Neural crest cell (in vitro differentiated cells): ENCODE data around the gene SLC1A7. TPM values are rescaled to one million over a fixed set of nuclear protein-coding genes. Genes with fewer than 3 reads are reported as not detected.

ENCODE experiments used
- DNase-seq: peaks from one replicate; pipeline ENCODE4 v3.0.0; 2021; ENCODE audit warnings: low read depth, mixed read lengths, low spot score
- H3K27ac Mint-ChIP-seq: one replicate; pipeline ENCODE4 v1.8.0; 2021; ENCODE audit warnings: mild to moderate bottlenecking, mixed read lengths; ENCODE audit not compliant: unreplicated experiment
- H3K27me3 Mint-ChIP-seq: 2 replicates; pipeline ENCODE4 v1.8.0; 2021; ENCODE audit warnings: low read depth, mild to moderate bottlenecking, mixed read lengths
- H3K36me3 Mint-ChIP-seq: 2 replicates; pipeline ENCODE4 v1.8.0; 2021; ENCODE audit warnings: low read depth, mild to moderate bottlenecking, mixed read lengths
- H3K4me1 Mint-ChIP-seq: 2 replicates; pipeline ENCODE4 v1.8.0; 2021; ENCODE audit warnings: mixed read lengths
- H3K4me3 Mint-ChIP-seq: one replicate; pipeline ENCODE4 v1.8.0; 2021; ENCODE audit warnings: mild to moderate bottlenecking, mixed read lengths
- H3K9me3 Mint-ChIP-seq: 2 replicates; pipeline ENCODE4 v1.8.0; 2021; ENCODE audit warnings: mixed read lengths
- CTCF ChIP-seq: fragments of 200-600 bp; sonication (generic); conservative IDR thresholded peaks from 2 replicates; pipeline ENCODE4 v1.5.0; 2021; ENCODE audit warnings: antibody characterized with exemption, mild to moderate bottlenecking
- total RNA-seq: library from RNA; stranded (reverse); gene quantifications from 2 replicates; pipeline ENCODE4 v1.2.1, GENCODE V29; 2021

SLC1A7 gene
- total RNA-seq, 1 donor from 2014 or later = not detected

- Mint-ChIP-seq H3K27me3 (peaks cover 2% of the 10 kb centered on the region), H3K36me3 (no peaks in the 10 kb centered on the region), H3K4me3 (no peak overlapping the region), H3K4me1 (no peaks in the 10 kb centered on the region), H3K9me3 (no peaks in the 10 kb centered on the region), H3K27ac (peak overlapping the region; percentile 43)
- DNase-seq = no peak
- TF ChIP-seq CTCF = no peak
Measured at GRCh38 chr1:53160924-53161378, 18.5 kb upstream of the SLC1A7 start.

GRCh38 chr1:53158900-53159299, 16.5 kb upstream of the SLC1A7 start:
- DNase-seq = no peak
- Mint-ChIP-seq H3K4me3 (no peak overlapping the region), H3K36me3 (no peaks in the 10 kb centered on the region), H3K27ac (no peak overlapping the region), H3K27me3 (no peaks in the 10 kb centered on the region), H3K4me1 (no peaks in the 10 kb centered on the region), H3K9me3 (no peaks in the 10 kb centered on the region)
- TF ChIP-seq CTCF = no peak

- TF ChIP-seq CTCF = no peak
- Mint-ChIP-seq H3K4me3 (no peak overlapping the region), H3K9me3 (no peaks in the 10 kb centered on the region), H3K27me3 (no peaks in the 10 kb centered on the region), H3K27ac (no peak overlapping the region), H3K36me3 (no peaks in the 10 kb centered on the region), H3K4me1 (no peaks in the 10 kb centered on the region)
- no peak for DNase-seq
Measured at GRCh38 chr1:53156783-53157182, 14.3 kb upstream of the SLC1A7 start.

- TF ChIP-seq CTCF = no peak
- no peak overlapping the region for H3K27ac Mint-ChIP-seq
- H3K27me3 Mint-ChIP-seq = no peaks in the 10 kb centered on the region
- no peak overlapping the region for H3K4me3 Mint-ChIP-seq
- no peaks in the 10 kb centered on the region for H3K4me1 Mint-ChIP-seq
- no peaks in the 10 kb centered on the region for H3K36me3 Mint-ChIP-seq
- DNase-seq = no peak
- no peaks in the 10 kb centered on the region for H3K9me3 Mint-ChIP-seq
Measured at GRCh38 chr1:53155945-53156344, 13.5 kb upstream of the SLC1A7 start.

- no peaks in the 10 kb centered on the region for H3K4me1 Mint-ChIP-seq
- no peaks in the 10 kb centered on the region for H3K9me3 Mint-ChIP-seq
- H3K4me3 Mint-ChIP-seq = no peak overlapping the region
- DNase-seq = no peak
- H3K36me3 Mint-ChIP-seq = no peaks in the 10 kb centered on the region
- no peak overlapping the region for H3K27ac Mint-ChIP-seq
- no peaks in the 10 kb centered on the region for H3K27me3 Mint-ChIP-seq
- TF ChIP-seq CTCF = no peak
Measured at GRCh38 chr1:53155534-53155933, 13.1 kb upstream of the SLC1A7 start.
